ENCODE data around the gene ZNF385A. TPM values are rescaled to one million over a fixed set of nuclear protein-coding genes. Genes with fewer than 3 reads are reported as not detected.

Gene ZNF385A
- total and polyA plus RNA-seq, 2 of the 13 experiments (the other 11 are each of a cell fraction or from before 2014, with no cell fraction given): 0.44 to 0.67 TPM

GRCh38 chr12:54360717-54361456, 23.6 kb downstream of the ZNF385A start (continued):
- TF ChIP-seq ZNF609 (CRISPR knock-in tag; IDR thresholded peaks at IDR 0.05; ENCODE audit: borderline replicate concordance): no peak
- TF ChIP-seq ZNF883 (CRISPR knock-in tag; IDR thresholded peaks at IDR 0.05; ENCODE audit: not compliant biosample characterization): no peak
- no peak for TF ChIP-seq ZNF687 (CRISPR knock-in tag; IDR thresholded peaks at IDR 0.05)
- TF ChIP-seq CAMTA2 (CRISPR knock-in tag; IDR thresholded peaks at IDR 0.05; ENCODE audit: borderline replicate concordance): no peak
- TF ChIP-seq ISL2 (CRISPR knock-in tag; IDR thresholded peaks at IDR 0.05): no peak
- peak; percentile 75; the same call in 1 of the 2 replicates for TF ChIP-seq ERF (CRISPR knock-in tag; IDR thresholded peaks at IDR 0.05)
- TF ChIP-seq ZNF234 (CRISPR knock-in tag; conservative IDR thresholded peaks at IDR 0.05): no peak
- no peak for TF ChIP-seq CC2D1A (CRISPR knock-in tag; IDR thresholded peaks at IDR 0.05)
- no peak for TF ChIP-seq ZNF136 (CRISPR knock-in tag; IDR thresholded peaks at IDR 0.05; ENCODE audit: low read depth)
- TF ChIP-seq ZNF616 (CRISPR knock-in tag; IDR thresholded peaks at IDR 0.05; ENCODE audit: low read depth): no peak
- TF ChIP-seq STAT5B (CRISPR knock-in tag; IDR thresholded peaks at IDR 0.05): no peak
- TF ChIP-seq TIGD3 (CRISPR knock-in tag; IDR thresholded peaks at IDR 0.05; ENCODE audit: borderline replicate concordance): no peak
- TF ChIP-seq FLYWCH1 (CRISPR knock-in tag; IDR thresholded peaks at IDR 0.05): no peak
- no peak for TF ChIP-seq ZNF747 (CRISPR knock-in tag; IDR thresholded peaks at IDR 0.05; ENCODE audit: borderline replicate concordance)
- TF ChIP-seq ZBTB2 (CRISPR knock-in tag; IDR thresholded peaks at IDR 0.05; ENCODE audit: low read depth): no peak
- no peak for TF ChIP-seq ZNF256 (CRISPR knock-in tag; conservative IDR thresholded peaks at IDR 0.05)
- TF ChIP-seq MEF2D (CRISPR knock-in tag; IDR thresholded peaks at IDR 0.05): no peak

Data from HepG2 (cell line).